HG03378 (cell line): ENCODE results near the gene TBC1D14.

Experiments used
- ATAC-seq: cut with Tn5 transposase; IDR thresholded peaks from one replicate; pipeline ENCODE4 v1.9.1; 2021; ENCODE audit warnings: mild to moderate bottlenecking, moderate library complexity; ENCODE audit not compliant: unreplicated experiment

TBC1D14 gene

DNA sequence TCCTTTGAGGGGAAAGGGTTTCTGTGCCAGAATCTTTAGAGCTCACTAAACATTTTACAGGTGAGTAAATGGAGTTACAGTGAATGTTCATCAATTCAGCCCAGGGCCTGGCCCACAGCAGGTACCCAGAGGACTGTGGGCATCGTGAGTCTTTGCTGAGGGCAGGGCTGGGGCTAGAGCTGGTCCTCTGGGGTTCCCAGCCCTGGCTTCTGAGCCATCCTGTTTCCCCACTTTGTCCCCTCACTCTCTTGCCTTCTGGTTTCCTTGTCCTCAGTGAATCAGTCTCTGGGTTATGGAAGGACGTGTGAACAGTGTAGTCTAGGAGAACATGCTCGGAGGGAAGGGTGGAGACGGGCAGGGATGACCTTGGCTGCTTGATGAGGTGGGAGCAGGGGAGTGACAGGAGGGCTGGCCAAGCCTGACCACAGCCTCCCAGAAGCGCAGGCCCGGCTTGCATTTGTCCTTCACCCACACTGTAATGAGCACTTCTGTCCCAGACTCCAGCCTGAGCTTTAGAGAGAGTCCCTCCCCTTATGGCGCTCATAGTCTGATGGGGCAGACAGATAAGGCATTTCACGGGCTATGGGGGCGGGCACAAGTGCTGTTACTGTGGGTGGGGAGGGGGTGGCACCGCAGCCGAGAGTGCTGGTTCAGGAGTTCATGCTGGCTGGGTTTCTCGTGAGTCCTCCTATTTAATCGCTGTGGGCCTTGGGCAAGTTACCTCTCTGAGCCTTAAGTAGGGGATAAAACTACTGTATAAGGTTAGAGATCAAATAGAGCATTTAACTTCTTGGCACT, 17.3 kb downstream of the TBC1D14 start:
- no peak for ATAC-seq

DNA sequence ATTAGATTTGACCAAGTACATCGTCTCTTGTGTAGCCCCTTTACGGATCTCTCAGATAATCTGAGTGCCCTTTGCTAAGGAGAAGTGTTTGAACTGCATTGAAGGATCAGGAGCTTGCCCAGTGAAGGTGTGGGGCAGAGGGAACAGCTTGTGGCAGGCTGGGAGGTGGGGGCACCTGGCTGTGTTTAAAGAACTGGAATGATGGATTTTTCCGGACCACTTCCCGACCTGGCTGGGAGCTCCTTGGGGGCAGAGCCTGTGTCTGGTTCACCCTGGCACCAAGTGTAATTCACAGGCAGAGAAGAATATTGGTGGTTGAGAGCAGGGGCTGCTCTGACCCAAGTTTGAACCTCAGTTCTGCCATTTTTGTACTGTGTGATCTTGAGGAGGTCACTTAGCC, 18.5 kb downstream of the TBC1D14 start:
- no peak for ATAC-seq

DNA sequence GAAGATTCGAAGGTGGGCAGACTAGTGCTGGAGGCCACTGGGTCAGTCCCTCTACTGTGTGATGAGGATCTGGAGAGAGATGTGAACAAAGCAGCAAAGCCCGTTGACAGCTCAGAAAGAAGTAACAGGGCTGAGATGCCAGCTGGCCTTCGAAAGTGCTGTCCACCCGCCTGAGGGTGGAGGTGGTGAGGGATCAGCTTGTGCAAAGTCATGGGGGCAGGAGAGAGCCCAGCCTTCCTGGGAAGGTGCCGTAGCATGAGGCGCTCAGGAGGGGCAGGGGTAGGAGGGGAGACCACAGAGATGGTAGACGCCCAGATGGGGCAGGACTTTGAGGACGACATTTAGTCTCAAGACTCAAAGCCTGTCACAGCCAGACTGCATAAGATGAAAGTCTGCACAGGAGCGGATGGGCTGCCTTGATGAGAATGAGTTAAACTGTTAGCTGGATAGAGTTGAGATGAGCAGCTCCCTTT, 19.7 kb downstream of the TBC1D14 start:
- no peak for ATAC-seq

DNA sequence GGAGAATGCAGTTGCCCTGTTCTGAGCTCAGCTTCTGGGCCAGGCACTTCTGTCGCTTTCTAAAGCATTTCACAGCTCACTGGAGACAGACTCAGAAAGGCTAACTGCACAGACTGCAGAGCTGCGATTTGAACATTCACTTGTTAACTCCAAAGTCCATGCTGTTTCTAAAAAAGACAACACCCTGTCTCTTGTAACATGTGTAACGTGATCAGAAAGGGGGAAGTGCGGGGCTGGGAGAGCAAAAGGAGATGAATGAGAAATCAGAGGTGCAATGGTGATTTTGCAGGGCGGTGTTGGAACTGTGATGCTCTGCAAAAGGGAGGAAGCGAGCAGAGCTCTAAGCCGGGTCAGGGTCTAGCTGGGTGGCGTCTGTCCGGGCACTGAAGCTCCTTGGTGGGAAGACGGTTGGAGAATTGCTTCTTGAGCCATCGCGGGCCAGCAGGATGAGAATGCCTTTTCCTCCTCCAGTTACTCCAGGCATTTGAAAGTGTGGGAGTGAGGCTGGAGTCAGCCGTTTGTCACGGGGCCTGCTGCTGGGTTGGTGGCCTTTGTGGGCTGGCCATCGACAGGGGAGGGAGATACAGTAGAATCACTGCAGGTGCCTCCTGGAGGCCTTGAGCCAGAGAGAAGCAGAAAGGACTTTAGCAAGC, 20.3 kb downstream of the TBC1D14 start:
- no peak for ATAC-seq

DNA sequence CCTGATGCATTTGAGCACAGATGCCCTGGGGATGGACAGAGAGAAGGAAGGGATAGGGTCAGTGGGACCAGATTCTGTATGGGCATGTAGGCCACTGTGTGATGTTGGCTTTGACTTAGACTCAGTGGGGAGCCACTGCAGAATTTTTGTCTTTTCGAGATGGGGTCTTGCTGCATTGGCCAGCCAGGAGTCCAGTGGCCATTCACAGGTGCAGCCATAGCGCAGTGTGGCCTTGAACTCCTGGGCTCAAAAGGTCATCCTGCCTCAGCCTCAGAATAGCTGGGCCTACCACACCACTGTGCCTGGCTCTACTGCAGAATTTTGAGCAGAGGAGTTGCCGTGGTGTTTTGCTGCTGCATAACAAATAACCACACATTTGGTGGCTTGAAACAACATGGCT, 22.8 kb downstream of the TBC1D14 start:
- no peak for ATAC-seq

DNA sequence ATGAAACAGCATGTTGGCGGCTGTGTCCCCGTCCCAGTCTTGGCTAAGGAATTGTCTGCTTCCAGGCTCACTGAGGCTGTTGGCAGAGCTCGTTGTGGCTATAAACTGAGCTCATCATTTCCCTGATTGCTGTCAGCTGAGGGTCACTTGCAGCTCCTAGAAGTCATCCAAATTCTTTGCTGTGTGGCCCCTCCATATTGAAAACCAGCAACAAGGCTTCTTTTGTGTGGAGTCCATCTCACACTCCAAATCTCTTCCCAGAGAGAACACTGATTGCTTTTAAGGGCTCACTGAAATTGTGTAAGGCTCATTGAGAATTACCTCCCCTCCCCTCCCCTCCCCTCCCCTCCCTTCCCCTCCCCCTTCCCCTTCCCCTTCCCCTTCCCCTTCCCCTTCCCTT, 23.3 kb downstream of the TBC1D14 start:
- ATAC-seq, result no peak

DNA sequence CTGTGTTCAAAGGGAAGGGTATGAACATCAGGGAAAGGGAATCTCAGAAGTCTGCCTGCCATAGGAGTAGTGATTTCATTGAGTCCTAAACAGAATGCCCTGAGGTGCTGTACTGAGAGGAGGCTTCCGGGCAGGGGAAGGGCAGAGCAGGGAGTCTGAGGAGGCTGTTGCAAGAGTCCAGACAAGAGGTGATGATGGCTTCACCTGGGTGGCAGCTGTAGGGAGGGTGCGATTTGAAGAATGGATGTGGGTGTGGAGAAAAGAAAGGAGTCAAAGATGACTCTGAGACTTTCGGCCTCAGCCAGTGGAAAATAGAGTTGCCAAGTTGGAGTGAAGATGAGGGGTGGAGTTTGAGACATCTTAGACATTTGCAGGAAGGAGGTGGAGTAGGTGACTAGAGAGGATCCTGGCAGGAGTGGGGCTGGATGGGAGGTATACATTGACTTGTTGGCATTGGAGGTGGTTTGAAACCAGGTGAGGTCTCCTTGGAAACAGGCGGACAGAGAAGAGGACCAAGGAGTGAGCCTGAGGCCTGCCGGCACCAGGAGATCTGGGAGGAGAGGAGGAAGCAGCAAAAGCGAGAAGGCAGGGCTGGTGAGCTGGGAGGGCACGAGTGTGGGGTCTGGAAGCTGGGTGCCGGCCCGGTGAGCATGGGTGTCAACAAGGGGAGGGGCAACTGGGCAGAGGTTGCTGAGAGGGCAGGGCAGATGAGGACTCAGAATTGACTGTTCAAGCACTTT, 24.2 kb downstream of the TBC1D14 start:
- no peak for ATAC-seq

DNA sequence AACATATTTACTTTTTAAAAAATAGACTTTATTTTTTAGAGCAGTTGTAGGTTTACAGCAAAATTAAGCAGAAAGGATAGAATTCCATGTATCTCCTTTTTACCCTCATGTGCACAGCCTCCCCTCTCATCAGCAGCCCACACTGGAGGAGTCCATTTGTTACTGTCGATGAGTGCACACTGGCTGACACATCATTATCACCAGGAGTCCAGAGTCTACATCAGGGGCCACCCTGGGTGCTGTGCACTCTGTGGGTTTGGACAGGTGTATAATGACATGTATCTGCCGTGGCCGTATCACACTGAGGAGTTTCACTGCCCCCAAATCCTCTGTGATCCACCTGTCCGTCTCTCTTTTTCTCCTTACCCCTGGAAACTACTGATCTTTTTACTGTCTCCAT, 26.3 kb downstream of the TBC1D14 start:
- no peak for ATAC-seq

DNA sequence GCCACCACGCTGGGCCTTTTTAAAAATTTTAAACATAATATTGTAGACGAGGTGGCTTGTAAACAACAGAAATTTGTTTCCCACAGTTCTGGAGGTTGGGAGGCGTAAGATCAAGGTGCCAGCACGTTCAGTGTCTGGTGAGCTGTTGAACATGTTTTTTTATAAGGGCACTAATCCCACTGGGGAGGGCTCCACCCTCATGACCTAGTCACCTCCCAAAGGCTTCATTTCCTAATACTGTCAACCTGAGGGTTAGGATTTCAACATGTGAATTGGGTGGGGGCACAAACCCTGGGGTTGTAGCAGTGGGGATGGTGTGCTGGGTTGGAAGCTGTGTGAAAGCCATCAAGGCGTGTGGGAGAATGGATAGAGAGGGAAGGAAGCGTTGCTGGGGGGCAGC, 27.6 kb downstream of the TBC1D14 start:
- no peak for ATAC-seq

DNA sequence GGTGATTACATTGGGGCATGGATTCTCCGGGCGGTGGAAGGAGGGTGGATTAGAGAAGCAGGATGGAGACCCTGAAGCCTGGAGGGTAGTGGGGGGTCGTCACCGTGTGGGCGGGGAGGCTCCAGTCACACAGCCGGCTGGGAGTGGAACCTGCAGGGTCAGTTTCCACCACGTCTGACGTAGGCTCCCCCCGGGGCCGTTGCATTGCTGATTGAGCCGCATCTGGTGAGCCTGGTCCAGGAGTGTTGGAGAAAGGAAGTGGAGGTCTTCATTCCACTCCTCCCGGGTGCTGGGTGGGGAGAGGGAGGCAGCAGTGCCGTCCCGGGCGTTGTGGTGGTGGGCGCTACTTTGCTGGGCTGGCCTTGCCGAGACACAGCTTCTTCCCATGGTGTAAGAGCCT, 28.1 kb downstream of the TBC1D14 start:
- ATAC-seq, result no peak

DNA sequence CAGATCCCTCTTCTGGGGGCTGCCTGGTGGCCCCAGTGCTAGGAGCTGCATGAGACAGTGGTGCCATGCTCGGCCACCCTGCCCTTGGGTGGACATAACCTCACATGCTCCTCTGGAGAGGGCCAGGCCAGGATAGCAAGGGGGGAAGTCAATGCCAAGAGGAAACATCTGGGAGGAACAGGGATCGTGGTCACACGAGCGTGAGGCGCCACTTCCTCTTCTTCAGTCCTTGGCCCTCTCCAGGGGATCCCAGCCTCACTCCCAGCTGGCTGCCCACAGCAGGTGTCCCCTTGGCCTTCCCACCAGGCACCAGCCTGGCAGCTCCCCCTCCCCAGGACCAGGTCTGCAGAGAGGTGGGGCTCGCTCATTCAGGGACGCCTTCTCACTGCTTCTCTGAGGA, 28.6 kb downstream of the TBC1D14 start:
- no peak for ATAC-seq

DNA sequence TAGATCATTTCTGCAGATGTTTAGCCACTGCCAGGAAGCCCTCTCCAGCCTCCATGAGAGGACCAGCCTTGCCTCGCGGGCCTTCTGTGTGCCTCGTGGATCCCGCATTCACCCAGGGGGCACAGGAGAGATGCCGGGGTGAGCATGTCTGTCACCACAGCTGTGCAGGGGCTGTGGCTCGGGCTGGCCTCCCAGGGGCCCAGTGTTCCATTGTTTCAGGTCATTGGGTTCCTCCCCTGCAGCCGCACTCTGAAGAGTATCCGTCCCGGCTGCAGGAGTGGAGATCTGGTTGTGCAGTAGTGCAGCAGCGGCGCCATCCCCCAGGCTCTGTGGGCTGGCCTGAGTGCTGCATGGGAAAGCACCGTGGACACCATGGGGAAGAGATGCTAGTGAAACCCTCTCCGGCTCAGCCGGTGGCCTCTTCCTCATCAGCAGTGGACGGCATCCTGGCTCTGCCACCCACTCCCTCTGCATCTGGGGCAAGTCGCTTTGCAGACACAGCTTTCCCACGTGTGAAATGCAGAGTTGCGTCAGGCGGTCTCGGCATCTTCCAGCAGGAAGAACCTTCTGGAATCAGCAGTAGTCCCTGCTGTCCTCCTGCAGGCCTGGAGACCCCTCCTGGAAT, 29.1 kb downstream of the TBC1D14 start:
- ATAC-seq, result no peak

DNA sequence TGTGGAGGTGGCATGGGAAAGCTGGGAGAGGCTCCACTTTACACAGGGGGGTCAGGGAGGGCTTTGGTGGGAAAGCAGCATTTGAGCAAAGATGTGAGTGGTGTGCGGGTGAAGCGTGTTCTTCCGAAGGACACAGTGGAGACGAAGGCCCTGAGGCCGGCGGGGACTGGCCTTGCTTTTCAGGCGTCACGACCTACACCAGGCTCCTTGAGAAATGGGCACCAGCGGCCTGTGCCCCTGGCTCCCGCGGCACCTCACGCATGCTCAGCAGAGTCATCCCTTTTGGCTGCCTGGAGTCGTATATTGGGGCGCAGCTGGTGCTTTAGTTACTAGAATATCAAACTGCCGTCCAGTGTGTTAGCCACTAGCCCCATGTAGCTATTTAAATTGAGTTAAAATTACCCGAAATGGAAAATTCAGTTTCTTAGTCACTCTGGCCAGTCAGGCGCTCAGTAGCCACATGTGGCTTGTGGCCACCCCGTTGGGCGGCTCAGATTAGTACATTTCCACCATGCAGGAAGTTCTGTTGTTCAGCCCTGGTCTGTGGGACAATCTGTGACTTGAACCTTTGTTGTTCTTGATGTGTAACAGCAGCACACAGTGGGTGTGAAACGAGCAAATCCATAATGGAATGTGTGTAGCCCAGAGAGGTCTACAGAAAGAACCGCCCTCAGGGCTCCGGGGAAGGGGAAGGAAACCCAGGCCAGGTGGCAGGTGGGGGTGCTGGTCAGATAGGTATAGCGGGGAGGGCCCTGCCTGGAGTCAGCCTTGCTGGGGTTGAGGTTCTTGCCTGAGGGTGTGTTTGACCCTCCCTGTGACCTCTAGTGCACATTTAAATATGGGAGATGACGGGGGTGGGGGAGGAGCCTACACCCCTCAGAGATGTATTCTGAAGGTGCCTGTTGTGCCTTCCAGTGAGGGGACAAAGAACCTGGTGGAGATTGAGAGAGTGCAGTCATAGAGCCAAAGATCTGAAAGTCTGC, 30.4 kb downstream of the TBC1D14 start:
- peak; percentile 53 for ATAC-seq

DNA sequence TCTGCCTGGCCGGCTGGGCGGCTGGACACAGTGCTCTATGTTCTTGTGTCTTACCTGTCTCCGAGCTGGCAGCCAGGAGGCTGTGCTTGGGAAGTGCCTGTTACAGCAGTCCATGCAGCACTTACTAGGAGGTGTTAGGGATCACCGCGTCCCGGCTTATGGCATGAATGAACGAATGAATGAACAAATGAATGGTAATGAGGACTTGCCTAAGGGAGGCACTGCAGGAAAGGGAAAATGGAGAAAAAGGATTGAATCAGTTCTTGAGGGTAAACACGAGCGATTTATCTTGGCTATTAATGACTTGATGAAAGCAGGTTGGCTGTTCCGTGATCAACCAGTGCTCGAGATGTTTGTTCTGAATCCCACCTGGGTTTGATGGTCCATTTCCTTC, 31.1 kb downstream of the TBC1D14 start:
- ATAC-seq, result no peak

DNA sequence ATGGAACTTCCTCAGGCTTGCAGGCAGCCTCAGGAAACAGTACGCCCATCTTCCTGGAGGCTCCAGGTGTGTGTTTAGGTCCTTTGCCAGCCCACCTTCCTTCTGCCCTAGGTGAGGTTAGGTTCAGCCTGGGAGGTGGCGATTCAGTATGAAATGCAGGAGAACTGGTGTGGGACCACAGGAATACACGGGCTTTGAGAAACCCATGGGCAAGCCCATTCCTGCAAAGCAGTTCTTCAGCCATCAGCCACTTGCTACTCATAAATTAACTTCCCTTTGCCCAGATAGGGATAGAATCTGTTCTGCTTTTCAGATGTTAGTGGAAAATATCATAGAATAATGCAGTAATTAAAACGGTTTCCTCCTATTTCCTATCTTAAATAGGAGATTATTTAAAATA, 32.2 kb downstream of the TBC1D14 start:
- ATAC-seq, result no peak

DNA sequence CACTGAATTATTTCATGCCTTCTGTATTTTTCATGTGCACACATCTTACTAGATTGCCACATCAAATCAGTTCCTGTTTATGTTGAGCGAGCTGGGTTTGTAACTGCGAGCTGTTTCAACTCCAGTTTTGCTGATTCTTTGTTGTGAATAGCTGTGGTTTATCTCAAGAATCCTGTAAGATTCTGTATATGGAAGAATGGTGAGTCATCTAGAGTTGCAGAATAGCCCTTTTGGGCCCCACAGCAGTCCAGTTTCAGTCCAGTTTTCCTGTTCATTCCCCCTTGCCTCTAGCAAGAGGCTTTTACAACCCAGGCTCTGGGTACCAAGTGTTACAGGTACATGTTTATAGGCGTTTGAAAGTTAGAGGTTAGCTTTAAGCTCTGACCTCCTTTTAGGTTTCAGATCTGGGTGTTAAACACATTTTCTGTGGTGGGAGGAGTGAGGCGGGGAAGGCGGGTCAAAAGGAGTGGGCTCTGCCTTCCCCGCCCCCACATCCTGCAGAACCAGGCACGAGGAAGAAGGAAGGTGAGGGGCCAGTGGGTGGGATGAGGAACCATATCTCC, 32.7 kb downstream of the TBC1D14 start:
- peak; percentile 62 for ATAC-seq

DNA sequence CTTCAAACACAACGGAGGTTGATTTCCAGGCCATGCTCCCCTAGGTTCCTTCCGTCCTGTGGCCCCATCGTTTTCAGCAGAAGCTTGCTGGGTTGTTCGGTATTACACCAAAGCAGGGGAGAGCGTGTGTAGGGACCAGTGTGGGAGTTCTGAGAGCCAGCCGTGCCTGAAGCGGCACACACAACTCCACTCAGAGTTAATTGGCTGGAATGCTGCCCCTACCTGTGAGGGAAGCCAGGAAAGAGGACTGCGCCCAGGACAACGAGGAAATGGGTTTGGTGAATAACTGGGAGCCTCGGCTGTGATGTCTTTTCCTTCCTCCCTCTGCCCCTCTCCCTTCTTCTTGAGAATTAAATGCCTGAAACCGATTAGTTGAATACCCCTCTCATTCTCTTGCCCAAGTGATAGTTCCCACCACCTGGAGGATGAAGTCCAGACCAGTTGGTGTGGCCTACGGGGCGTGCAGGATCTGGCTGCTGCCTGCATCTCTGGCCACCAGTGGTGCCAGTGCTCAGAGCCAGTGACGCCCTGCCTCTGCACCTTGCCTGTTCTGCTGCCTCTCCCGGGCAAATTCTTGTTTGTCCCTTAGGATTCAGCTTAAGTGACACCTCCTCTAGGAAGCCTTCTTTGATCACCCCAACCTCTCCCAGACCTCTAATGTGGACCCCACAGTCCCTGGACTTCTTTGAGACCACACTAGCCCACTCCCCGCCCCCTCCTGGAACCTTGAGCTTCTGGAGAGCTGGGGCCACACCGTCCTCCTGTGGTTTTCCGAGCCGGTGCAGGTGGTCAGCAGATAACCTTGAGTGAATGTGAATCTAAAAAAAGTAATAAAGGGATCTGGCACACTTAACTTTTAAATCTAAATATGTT, 33.6 kb downstream of the TBC1D14 start:
- no peak for ATAC-seq

DNA sequence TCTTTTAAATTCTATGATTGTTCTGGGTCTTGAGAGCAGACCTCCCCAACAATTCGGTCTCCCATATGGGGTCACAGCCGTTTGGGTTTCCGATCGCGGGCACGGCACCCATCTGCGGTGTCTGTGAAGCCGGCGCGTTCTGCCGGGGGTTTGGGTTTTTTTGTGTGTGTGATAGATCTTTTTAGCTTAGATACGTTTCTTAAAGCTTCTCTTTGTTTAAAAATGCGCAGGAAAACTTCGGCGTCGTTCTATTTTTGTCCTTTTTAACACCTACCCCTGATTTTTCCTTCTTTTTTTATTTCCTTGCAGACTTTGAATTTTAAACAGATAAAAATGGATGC, 34.2 kb downstream of the TBC1D14 start:
- no peak for ATAC-seq
